GM12891 (cell line): ENCODE results near the gene UNC5C.

Experiments
- PAX5 ChIP-seq: IDR thresholded peaks from 2 replicates; pipeline ENCODE4 v1.6.1; 2011; ENCODE audit warnings: low read length, moderate library complexity, mild to moderate bottlenecking; ENCODE audit not compliant: insufficient read depth, severe bottlenecking
- POLR2A ChIP-seq: IDR thresholded peaks from 2 replicates; pipeline ENCODE4 v1.6.1; 2011; ENCODE audit warnings: low read depth, low read length, control low read depth
- POLR2AphosphoS5 ChIP-seq: IDR thresholded peaks from 2 replicates; pipeline ENCODE4 v1.6.1; 2011; ENCODE audit warnings: low read depth, low read length, control low read depth
- POU2F2 ChIP-seq: IDR thresholded peaks from 2 replicates; pipeline ENCODE4 v1.6.1; 2011; ENCODE audit warnings: low read depth, mild to moderate bottlenecking, control low read depth, low read length, moderate library complexity
- SPI1 ChIP-seq: IDR thresholded peaks from 2 replicates; pipeline ENCODE4 v1.6.1; 2011; ENCODE audit warnings: low read depth, low read length, control low read depth
- TAF1 ChIP-seq: IDR thresholded peaks from 2 replicates; pipeline ENCODE4 v1.6.1; 2011; ENCODE audit warnings: low read depth, low read length, control low read depth

GRCh38 chr4:95510877-95511276 lies 37.9 kb downstream of the UNC5C start:
- TF ChIP-seq POLR2A (no peak), POLR2AphosphoS5 (no peak), TAF1 (no peak), POU2F2 (no peak), SPI1 (no peak), PAX5 (no peak)
